GM19035 (cell line): Measurements from ENCODE around the gene SYT1.
"Not testable (repeated sequence)": the region's sequence is repeated elsewhere in the genome, so short reads cannot be mapped to it uniquely, and the experiment has no call there.

Source experiments
- ATAC-seq: cut with Tn5 transposase; IDR thresholded peaks from one replicate; pipeline ENCODE4 v1.9.1; 2021; ENCODE audit not compliant: unreplicated experiment

The SYT1 gene

GRCh38 chr12:78864403-78864869 lies at the start of gene SYT1:
TSS of gene SYT1 (plus strand) at chr12:78864774.
- peak; percentile 39 for ATAC-seq

GRCh38 chr12:78818487-78818886 lies 46.1 kb upstream of the SYT1 start:
- ATAC-seq, result no peak

GRCh38 chr12:78820946-78821345 lies 43.6 kb upstream of the SYT1 start:
- ATAC-seq, result no peak

GRCh38 chr12:78824918-78825317 lies 39.7 kb upstream of the SYT1 start:
- ATAC-seq, result no peak

GRCh38 chr12:78829690-78830089 lies 34.9 kb upstream of the SYT1 start:
- no peak for ATAC-seq

GRCh38 chr12:78835493-78835892 lies 29.1 kb upstream of the SYT1 start:
- no peak for ATAC-seq

- ATAC-seq, result not testable (repeated sequence)
These were observed 24.0 kb upstream of the SYT1 start for GRCh38 chr12:78840518-78841019.

GRCh38 chr12:78853231-78853630 lies 11.3 kb upstream of the SYT1 start:
- no peak for ATAC-seq

- ATAC-seq, result peak; percentile 60
These were observed 832 bp upstream of the SYT1 start for GRCh38 chr12:78863482-78864402.

GRCh38 chr12:78864870-78865463 lies 393 bp downstream of the SYT1 start:
- ATAC-seq, result peak; percentile 15

- no peak for ATAC-seq
These were observed 942 bp downstream of the SYT1 start for GRCh38 chr12:78865516-78865915.

- no peak for ATAC-seq
These were observed 1.9 kb downstream of the SYT1 start for GRCh38 chr12:78866518-78866917.

GRCh38 chr12:78870539-78870938 lies 6.0 kb downstream of the SYT1 start:
- ATAC-seq, result no peak

GRCh38 chr12:78871566-78871965 lies 7.0 kb downstream of the SYT1 start:
- ATAC-seq, result no peak

GRCh38 chr12:78878459-78878858 lies 13.9 kb downstream of the SYT1 start:
- ATAC-seq, result no peak

GRCh38 chr12:78878866-78879265 lies 14.3 kb downstream of the SYT1 start:
- ATAC-seq, result no peak

- no peak for ATAC-seq
These were observed 15.5 kb downstream of the SYT1 start for GRCh38 chr12:78880078-78880477.

- no peak for ATAC-seq
These were observed 17.1 kb downstream of the SYT1 start for GRCh38 chr12:78881685-78882084.

GRCh38 chr12:78885466-78885865 lies 20.9 kb downstream of the SYT1 start:
- ATAC-seq, result no peak

- ATAC-seq, result no peak
These were observed 22.3 kb downstream of the SYT1 start for GRCh38 chr12:78886719-78887407.

- no peak for ATAC-seq
These were observed 22.9 kb downstream of the SYT1 start for GRCh38 chr12:78887444-78887843.
